ENCODE data around the gene CTRB2. TPM values are rescaled to one million over a fixed set of nuclear protein-coding genes. Genes with fewer than 3 reads are reported as not detected.

CTRB2 gene
- total and polyA plus RNA-seq, 2 of the 8 experiments (the other 6 are each of a cell fraction or from before 2014, with no cell fraction given) = not detected

- TF ChIP-seq HDAC6 (IDR thresholded peaks at IDR 0.05; ENCODE audit: low read depth, low read length) (no peak), TEAD4 (IDR thresholded peaks at IDR 0.05; ENCODE audit: low read depth, low read length) (peak; percentile 61; the same call in 1 of the 2 replicates), JUN (IDR thresholded peaks at IDR 0.05; ENCODE audit: low read depth, low read length) (peak; percentile 94), TBP (IDR thresholded peaks at IDR 0.05; ENCODE audit: low read depth, low read length) (0 out of 2 replicates have a peak, but pooled peaks have one; percentile 19), PHF8 (conservative IDR thresholded peaks at IDR 0.05; ENCODE audit: low read depth, low read length) (no peak), TAF1 (IDR thresholded peaks at IDR 0.05; ENCODE audit: low read depth, low read length) (peak; percentile 43; the same call in 1 of the 2 replicates), GTF2F1 (IDR thresholded peaks at IDR 0.05; ENCODE audit: borderline replicate concordance, low read depth, low read length) (no peak), CREB1 (IDR thresholded peaks at IDR 0.05) (0 out of 2 replicates have a peak, but pooled peaks have one; percentile 34), GABPA (IDR thresholded peaks at IDR 0.05; ENCODE audit: borderline replicate concordance, insufficient read depth, low read length) (0 out of 2 replicates have a peak, but pooled peaks have one; percentile 9), POLR2A (IDR thresholded peaks at IDR 0.05; ENCODE audit: control extremely low read depth in 1 of 2, low read depth in 2 of 2, low read length in 2 of 2) (peak in 1 of 2 experiments; percentile 77; a peak in 2 of 3 replicates), MAFK (IDR thresholded peaks at IDR 0.05; ENCODE audit: low read depth, low read length) (no peak)
- TF ChIP-seq, protein P1, sequence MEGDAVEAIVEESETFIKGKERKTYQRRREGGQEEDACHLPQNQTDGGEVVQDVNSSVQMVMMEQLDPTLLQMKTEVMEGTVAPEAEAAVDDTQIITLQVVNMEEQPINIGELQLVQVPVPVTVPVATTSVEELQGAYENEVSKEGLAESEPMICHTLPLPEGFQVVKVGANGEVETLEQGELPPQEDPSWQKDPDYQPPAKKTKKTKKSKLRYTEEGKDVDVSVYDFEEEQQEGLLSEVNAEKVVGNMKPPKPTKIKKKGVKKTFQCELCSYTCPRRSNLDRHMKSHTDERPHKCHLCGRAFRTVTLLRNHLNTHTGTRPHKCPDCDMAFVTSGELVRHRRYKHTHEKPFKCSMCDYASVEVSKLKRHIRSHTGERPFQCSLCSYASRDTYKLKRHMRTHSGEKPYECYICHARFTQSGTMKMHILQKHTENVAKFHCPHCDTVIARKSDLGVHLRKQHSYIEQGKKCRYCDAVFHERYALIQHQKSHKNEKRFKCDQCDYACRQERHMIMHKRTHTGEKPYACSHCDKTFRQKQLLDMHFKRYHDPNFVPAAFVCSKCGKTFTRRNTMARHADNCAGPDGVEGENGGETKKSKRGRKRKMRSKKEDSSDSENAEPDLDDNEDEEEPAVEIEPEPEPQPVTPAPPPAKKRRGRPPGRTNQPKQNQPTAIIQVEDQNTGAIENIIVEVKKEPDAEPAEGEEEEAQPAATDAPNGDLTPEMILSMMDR (IDR thresholded peaks at IDR 0.05; ENCODE audit: control extremely low read depth in 1 of 3, insufficient read depth in 1 of 3, low read depth in 1 of 3, low read length in 3 of 3) = 0 out of 4 replicates have a peak, but pooled peaks of 1 of the 3 experiments have one; percentile 5
These were observed 38.1 kb upstream of the CTRB2 start (continued) for GRCh38 chr16:75244844-75245758.
